Posterior vena cava (tissue), 2 donors: Measurements from ENCODE around the gene C11orf65. TPM values are rescaled to one million over a fixed set of nuclear protein-coding genes. Genes with fewer than 3 reads are reported as not detected.
"Not testable (repeated sequence)": the region's sequence is repeated elsewhere in the genome, so short reads cannot be mapped to it uniquely, and the experiment has no call there.

ENCODE experiments used
- DNase-seq: peaks from one replicate; pipeline ENCODE4 v3.0.0-alpha.2; 2020; ENCODE audit warnings: low spot score
- intact Hi-C, 2 donors: fragments of 100-400 bp; cut with DNase I; formaldehyde crosslinking; loops; one replicate each; pipeline versions ENCODE4 v1.14.1 to v1.14.2; 2022 to 2023
- total RNA-seq, 2 donors: library from RNA; stranded (reverse); fragmentation: NEBNext Ultra II Directional; extraction: Animal tissue kit (Norgen Biotek cat#: 25700); gene quantifications; one replicate each; pipeline ENCODE4 v1.2.1, GENCODE V29; 2021
- donor health status: DM: yes; HTN: yes; CAD: no.
- donor health status: DM: yes; HTN: yes; CAD: no.

Gene C11orf65
- total RNA-seq, 2 donors from 2014 or later: 0.19 to 0.38 TPM

DNA sequence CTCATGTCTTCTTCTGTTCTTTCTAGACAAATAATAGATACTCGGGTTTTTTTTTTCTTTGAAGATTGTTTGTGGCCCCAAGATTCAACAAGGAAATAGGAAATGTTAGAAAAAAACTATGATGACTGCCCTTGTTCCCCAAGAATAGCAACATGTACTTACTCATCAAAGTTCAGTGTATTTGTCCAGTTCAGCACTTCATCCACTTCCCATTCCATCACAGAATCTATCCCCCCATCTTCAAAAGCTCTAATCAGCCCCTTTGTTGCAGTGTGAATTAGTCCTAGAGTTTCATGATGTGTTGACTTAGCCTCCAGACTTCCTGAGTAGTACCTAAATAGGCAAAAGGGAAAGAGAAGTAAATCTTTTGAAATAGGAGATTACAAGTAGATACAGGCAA lies 74.3 kb downstream of the C11orf65 start:
- intact Hi-C loops: no loop called here
- no peak for DNase-seq

- intact Hi-C loops: no loop called here
- DNase-seq: no peak
Measured at GRCh38 chr11:108392353-108392752, 75.0 kb downstream of the C11orf65 start.

DNA sequence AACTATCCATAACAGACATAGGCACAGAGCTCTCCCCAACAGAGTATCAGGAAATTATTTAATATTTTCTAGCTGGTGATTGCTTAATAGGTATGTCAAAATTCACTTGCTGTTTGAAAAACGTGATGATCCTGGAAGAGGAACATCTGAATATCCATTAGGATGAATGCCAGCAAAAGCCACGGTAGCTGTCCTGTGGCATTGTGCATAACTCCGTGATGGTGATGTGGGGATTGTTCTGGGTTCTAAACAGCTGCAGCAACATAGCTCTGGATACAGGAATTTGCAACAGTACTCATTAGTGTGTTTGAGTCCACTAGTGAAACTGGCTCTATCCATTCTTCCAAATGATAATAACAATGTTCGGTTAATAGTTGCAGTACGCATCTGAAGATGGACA lies 78.8 kb downstream of the C11orf65 start:
- no peak for DNase-seq
- intact Hi-C loops: no loop called here

GRCh38 chr11:108373505-108373904 lies 93.8 kb downstream of the C11orf65 start:
- DNase-seq, intact Hi-C loops: not testable (repeated sequence)

DNA sequence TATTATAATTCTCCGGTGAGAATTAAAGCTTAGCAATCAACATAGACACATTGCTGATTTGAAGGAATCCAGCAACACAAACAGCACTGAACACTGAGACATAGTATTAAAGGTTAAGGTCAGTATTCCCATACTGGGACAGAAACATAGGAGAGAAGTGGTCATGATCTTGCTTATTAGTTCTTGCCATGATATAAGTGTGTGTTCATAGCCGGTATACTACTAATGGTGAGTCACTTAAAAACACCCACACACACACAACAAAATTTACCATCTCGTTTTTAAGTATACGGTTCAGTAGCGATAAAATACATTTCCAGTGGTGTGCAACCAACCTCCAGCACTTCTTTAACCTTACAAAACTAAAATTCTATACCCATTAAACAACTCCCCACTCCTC lies 96.3 kb downstream of the C11orf65 start:
- intact Hi-C loops: no loop called here
- DNase-seq: no peak

- intact Hi-C loops: no loop called here
- no peak for DNase-seq
Measured at GRCh38 chr11:108370315-108370714, 97.0 kb downstream of the C11orf65 start.

DNA sequence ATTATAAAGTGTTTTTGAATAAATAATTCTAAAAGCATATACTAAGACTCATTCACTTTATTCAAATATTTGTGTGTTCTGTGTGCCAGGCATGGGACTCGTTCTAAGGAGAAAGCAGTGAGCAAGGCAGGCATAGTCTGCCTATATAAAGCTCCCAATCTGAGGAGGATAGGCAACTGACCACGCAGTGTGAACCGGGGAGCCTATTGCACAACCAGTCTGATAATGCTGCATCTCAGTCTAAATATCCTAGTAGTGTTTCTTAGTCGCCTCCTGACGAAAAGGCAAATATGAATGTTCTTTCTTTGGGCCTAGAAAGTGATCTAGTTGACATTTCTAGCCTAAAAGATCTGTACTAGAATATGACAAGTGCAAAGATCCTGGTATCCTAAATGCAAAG lies 98.3 kb downstream of the C11orf65 start:
- DNase-seq: no peak
- intact Hi-C loops: no loop called here

DNA sequence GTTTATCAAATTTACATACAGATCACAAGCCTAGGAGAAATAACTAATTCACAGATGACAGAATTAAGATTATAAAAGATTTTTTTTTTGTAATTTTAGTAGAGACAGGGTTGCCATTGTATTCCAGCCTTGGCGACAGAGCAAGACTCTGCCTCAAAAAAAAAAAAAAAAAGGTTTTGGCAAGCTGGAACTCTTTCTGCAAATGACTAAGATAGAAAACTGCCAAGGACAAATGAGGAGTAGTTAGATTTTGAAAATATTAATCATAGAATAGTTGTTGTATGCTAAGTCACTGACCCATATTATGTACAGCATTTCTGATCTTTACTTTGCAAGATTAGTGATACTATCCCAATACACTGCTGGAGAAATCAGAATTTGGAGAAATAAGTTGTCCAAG lies 99.2 kb downstream of the C11orf65 start:
- no peak for DNase-seq
- intact Hi-C loops: no loop called here

DNA sequence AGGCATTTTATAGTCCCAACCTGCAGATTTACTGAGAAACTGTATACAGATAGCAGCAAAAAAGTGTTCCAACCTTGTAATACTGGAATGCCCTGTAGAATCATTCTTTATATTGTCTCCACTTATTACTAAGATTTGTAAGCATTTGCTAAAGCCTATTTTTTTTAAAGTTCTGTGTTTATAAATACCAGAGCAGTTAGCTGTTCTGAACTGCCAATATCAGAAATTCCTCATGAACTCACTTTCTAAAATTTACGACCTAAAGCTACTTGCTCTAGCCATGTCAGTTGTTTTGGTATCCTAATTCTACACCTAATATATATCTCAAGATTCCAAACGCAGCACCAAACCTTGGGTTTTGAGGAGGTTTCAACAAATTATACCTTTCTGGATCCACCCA lies 103.2 kb downstream of the C11orf65 start:
- DNase-seq: no peak
- intact Hi-C loops: loop anchor here in 1 of 2 donors (5.0 kb wide), 1 partner anchor 873 kb away; no protein-coding TSS in a partner anchor

DNA sequence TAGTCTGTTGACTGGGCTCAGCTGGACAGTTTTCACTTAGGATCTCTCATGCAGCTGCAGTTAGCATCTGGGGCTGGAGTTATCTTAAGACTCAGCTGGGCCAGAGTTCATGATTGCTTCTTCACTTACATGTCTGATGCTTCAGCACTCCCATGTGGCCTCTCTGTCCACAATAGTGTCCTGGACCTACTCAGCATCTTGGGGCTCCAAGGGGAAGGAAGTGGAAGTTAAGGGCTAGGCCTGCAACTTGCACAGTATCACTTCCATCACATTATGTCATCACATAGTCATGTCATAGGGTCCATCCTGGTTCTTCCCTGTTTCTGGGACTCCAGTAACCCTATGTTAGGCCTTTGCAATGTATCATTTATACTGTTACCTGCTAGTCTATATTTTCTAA lies 115.9 kb downstream of the C11orf65 start:
- intact Hi-C loops: no loop called here
- no peak for DNase-seq

DNA sequence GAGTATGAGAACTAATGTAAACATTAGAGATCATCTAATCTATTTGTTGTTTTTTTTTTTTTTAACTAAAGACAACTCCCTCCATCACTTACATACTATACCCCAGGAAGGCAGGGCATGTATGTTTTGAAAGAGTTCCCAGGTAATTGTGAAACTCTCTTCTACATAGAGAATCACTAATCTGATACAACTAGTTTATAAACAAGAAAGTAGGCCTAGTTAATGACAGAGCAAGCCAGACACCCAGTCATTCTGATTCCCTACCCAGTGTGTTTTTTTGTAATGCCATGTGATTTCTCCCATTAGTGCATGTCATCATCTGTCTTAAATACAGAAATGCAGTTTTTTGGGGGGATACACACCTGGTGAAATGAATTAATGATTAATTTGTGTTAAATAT lies 120.9 kb downstream of the C11orf65 start:
- intact Hi-C loops: loop anchor here in 1 of 2 donors (5.0 kb wide), 1 partner anchor 1096 kb away; no protein-coding TSS in a partner anchor
- DNase-seq: no peak

DNA sequence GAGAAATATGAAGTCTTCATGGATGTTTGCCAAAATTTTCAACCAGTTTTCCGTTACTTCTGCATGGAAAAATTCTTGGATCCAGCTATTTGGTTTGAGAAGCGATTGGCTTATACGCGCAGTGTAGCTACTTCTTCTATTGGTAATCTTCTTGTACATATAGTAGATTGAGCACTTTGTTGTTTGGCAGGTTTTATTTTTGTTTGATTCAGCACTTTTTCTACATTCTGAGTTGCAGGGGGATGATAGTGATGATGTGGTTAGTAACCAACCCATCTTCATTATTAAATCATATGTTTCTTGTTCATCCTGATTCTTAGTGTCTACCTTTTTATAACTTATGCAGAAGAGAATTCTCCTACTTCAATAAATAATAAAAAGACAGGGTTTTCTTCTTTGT lies 121.6 kb downstream of the C11orf65 start:
- intact Hi-C loops: loop anchor here in 1 of 2 donors (5.0 kb wide), 1 partner anchor 1097 kb away; no protein-coding TSS in a partner anchor
- DNase-seq: no peak

DNA sequence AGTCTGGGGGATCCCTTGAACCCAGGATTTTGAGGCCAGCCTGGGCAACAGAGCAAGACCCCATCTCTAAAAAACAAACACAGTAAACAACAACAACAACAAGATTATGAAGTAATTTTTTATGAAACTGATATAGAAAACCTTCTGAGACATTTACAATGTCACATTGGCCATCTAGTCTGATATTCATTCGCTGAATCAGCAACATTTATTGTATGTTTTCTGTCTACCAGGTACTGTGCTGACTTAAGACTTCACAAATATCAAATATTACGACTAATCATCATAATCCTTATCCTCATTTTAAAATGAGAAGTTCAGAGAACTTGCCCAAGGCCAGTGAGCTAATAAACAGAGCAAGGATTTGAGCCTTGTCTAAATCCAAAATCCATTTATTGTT lies 123.6 kb downstream of the C11orf65 start:
- intact Hi-C loops: no loop called here
- DNase-seq: no peak

- DNase-seq: no peak
- intact Hi-C loops: no loop called here
Measured at GRCh38 chr11:108341654-108342053, 125.7 kb downstream of the C11orf65 start.

GRCh38 chr11:108340973-108341372 lies 126.4 kb downstream of the C11orf65 start:
- intact Hi-C loops: no loop called here
- no peak for DNase-seq

DNA sequence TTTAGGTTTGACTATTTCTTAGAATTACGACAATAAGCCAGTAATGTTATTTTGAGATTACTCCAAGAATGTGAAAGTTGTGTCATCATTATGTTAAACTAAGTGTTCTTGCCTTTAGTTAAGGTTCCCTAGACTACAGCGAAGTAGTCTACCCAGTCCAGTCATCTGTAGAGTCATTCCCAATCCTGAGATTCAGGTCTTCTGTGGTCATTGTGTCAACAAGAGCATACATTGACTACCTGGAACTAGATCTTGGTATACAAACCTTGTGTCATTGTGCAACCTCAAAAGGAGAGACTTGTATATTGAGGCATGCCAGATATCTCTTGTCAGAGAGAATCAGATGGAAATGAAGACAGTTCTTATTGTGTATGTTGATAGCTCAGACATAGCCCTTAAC lies 128.6 kb downstream of the C11orf65 start:
- no peak for DNase-seq
- intact Hi-C loops: no loop called here

DNA sequence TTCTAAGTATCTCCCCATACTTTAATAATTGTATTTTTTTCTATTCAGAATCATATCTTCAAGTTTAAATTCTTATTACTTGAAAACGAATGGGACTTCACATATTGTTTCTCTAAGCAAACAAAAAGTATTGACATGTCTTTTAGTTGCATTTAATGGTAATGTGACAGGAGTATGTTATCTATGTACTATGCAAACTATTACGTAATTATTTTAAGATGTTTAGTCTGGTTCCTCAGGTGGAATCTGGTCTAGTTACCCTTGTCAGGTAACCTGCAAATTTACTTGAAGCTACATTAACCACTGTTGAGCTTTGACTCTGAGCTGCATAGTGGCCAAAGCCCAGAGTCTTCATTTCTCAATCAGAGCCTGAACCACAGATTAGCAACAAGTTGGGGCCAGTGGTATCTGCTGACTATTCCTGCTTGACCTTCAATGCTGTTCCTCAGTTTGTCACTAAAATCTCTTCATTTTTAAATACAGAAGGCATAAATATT lies 133.9 kb downstream of the C11orf65 start:
- DNase-seq: no peak
- intact Hi-C loops: no loop called here

Other genes with a start within 250 kb of the C11orf65 start
- 10 to 100 TPM; 11.2 to 12.3 TPM for gene NPAT, start 244.9 kb downstream of the C11orf65 start, total RNA-seq
- gene ATM, start 244.5 kb downstream of the C11orf65 start, total RNA-seq: 10 to 100 TPM; 60.5 to 77.7 TPM
- gene POGLUT3, start 30.9 kb upstream of the C11orf65 start, total RNA-seq: 10 to 100 TPM; 55.5 to 59.8 TPM
- 1 to 10 TPM in 1 of 2 donors, under 1 TPM in 1; 0.95 to 1.3 TPM for gene EXPH5, start 126.2 kb upstream of the C11orf65 start, total RNA-seq
- 10 to 100 TPM; 21.1 to 21.3 TPM for gene DDX10, start 197.5 kb upstream of the C11orf65 start, total RNA-seq